Glomerular visceral epithelial cell (primary cell): Measurements from ENCODE around the gene TLCD1.

Experiments
- DNase-seq: peaks from one replicate; pipeline ENCODE4 v3.0.0-alpha.2; 2016; ENCODE audit errors: extremely low spot score

TLCD1 gene

DNA sequence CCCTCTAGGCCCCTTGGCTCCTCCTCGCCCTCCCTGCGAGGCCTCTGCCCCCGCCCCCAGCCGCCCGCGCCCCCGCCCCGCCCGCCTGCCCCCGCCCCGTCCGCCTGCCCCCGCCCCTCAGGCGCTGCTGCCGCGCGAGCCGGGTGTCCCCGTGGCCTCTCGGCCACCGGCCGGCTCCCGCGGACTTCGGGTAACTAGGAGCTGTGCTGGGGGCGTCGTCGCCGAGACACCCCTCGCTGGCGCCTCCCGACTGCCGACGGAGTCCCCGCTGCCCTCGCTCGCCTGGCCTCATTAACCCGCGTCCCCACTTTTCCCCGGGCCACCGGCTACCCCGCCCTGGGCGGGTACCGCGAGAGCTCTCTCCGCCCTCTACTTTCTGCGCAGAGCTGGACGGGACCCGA, at the start of gene TLCD1:
TLCD1 (minus strand) TSS at position 8 of the 401 bp plus-strand sequence. CDS start 136 bp downstream, outside the sequence.
- DNase-seq: peak; percentile 61

GRCh38 chr17:28774206-28774605, 48.2 kb upstream of the TLCD1 start:
- no peak for DNase-seq

GRCh38 chr17:28773736-28774135, 47.7 kb upstream of the TLCD1 start:
- no peak for DNase-seq

GRCh38 chr17:28765038-28765437, 39.0 kb upstream of the TLCD1 start:
- no peak for DNase-seq

DNA sequence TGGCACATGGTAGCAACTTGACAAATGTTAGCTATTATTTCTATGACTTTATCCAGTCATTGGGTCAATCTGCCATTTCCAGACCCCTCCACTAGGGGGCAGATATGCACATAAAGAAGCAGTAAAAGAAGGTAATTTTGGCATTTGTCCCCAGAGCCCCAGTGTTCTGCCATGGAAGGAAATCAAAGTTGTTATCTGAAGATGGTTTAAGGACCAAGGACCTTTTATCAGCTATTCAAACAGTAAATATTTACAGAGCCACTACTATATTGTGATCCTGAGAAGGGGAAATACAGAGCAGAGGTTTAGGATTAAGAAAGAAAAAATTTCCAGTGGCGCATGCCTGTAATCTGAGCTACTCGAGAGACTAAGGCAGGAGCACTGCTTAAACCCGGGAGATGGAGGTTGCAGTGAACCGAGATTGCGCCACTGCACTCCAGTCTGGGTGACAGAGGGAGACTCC, 37.8 kb upstream of the TLCD1 start:
- peak; percentile 77 for DNase-seq

DNA sequence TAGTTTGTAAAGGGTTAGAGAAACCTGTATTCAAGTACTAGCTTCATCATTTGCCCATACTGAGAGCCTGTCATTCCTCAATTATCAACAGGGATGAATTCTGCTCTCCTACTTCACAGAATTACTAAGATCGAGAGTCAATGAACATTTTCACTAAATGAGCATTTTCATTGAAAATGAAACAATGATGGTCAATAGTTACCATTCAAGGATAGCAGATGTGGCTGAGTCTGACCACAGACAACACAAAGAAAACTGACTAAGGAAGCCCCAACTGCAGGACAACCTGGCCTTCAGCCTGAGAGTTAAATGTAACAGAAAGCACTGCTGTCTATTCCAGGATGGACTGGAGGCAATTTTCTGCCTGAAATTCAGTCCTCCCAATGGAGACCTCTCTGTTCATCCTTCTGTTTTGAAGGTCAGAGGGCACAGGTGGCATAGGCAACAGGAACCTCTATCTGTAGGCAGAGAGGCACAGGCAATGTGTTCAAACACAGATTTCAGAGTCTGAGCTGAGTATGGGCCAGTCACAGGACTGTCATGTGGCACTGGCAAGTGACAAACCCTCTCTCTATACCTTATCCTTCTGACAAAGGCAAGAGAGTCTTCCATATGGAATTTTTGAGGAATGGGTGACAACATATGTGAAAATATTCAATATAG, 37.2 kb upstream of the TLCD1 start:
- DNase-seq: no peak

DNA sequence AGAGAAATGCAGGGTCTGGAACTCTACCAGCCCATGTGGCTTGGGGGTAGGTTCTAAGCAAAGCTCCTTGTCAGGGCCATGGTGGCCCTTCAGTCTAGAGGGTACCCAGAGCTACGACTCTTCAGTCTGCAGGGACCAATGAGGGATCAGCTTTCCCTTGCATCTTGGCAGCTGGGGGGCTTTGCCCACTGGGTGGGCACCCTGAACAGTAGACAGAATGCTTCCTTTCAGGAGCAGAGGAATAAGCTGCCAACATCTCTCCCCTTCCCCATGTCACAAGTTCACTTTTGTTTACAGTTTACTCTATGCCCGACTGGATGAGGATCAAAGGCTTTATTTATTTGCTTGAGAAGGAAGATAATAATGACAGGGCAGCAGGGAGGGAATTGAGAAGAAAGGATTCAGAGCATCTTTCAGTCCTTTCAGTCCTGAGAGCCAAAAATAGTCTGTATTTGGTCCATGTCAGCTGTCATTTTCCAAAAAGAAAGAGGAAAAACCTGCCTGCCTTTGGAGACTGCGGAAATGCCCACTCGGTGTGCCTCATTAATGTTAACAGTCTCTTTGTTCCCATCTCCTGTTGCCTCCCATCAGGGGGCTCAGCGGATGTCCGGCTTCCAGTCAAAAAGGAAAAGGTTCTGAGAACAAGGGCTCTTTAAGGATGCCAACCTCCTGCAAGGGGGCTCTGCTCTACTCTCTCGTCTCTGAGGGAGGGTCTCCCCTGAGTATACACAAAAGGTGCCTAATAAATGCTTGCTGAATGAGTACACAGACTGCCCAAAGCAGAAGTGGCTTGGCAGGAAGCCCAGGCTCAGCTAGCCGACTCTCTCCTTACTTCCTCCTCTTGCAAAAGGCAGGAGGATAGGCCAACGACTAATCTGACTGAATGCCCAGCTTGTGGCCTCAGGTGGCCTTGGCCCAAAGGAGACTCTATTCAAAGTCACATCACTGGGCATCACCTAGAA, 34.8 kb upstream of the TLCD1 start:
- DNase-seq: peak; percentile 27

DNA sequence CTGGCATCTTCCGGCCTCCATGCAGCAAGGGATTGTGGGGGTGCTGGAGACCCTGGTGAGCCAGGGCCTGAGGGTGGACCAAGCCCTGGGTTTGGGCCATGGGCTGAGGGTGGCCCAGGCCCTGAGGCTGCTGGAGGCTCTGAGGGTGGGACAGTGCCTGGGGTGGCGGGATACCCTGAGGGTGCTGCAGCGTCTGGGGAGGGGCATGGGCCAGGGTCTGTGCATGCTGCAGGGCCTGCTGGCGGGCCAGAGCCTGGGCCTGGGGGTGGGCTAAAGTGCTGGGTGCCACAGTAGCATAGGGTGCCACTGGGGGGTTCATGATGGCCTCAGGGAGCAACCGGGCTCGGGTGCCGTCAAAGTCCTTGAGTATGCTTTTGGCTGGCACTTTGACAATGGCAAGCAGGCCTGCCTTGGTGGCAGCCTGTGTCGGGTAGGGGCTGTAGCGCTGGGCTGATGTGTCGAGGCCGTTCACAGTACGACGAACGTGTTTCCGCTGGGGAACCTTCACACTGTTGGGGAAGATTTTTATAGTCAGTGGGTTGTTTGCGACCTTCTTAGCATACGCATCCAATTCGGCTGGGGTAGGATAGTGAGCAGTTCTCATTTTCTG, 33.3 kb upstream of the TLCD1 start:
- no peak for DNase-seq

DNA sequence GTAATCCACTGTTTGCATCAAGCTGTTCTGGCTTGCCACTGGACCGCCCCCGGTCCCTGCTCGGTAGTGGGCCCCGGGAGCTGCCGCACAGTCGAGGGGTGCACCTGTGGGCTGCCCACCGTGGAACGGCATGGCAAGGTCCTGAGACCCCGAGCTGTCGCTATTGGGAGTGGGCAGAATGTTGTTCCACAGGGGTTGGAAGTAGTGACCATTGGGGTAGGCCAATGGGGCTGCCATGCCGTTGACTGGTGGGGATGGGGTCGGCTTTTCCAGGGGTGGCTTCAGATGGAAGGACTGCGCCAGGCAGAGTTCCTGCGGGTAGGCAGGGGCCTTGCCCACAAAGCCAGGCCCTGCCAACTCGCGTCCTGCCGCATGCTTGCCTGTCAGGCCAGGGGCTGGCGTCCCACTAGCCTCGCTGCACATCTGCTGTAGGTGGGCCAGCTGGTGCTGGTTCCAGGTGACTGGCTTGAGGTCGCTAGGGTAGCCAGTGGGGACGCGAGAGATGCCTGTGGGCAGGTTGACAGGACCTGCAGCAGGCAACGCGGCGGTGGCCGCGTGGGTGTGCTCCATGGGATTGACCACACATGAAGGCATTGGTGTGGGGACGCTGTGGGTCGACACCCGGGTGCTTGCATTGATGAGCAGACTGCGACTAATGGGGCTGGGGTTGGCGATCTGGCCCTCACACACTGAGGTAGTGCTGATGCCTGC, 32.5 kb upstream of the TLCD1 start:
- no peak for DNase-seq

DNA sequence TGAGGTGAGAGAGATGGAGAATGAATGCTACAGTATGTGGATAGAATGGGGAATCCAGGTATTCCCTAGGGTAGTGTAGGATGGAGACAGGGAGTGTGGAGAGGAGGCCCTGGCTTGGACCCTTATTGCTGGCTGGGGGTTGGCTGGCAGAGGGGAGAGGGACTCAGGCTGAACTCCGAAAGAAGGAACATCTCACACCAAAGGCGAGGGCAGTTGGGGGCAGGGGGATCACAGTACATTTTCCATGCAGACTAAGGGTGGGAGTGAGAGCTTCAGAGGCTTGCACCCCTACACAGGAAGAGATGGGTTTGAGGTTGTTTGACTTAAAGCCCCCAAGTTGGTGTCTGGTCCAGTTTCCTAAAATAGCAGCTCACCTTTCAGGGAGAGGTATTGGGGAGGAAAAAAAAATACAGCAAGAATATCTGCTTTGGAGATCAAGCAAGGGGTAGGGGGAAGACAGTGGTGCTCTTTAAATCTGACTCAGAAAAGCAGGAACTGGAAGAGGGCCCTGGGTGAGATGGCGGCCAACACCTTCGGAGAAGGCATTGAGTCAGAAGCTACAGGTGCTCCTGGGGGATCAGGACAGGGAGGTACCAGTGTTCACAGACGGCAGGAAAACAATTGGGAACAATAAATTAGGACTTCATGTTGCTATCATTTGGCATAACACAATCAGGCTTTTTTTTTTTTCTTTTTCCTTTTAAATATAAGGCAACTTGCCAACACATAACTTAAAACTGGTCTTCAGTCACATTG, 30.2 kb upstream of the TLCD1 start:
- no peak for DNase-seq

- peak; percentile 57 for DNase-seq
These were observed 29.5 kb upstream of the TLCD1 start for GRCh38 chr17:28755486-28755885.

GRCh38 chr17:28751600-28752366, 25.8 kb upstream of the TLCD1 start:
- DNase-seq: no peak

GRCh38 chr17:28750178-28751047, 24.4 kb upstream of the TLCD1 start:
- peak; percentile 94 for DNase-seq

GRCh38 chr17:28749516-28750177, 23.6 kb upstream of the TLCD1 start:
- no peak for DNase-seq

- DNase-seq: no peak
These were observed 23.0 kb upstream of the TLCD1 start for GRCh38 chr17:28748852-28749515.

- no peak for DNase-seq
These were observed 22.0 kb upstream of the TLCD1 start for GRCh38 chr17:28747801-28748750.
